ENCODE measurements around the gene RIPPLY1. TPM values are rescaled to one million over a fixed set of nuclear protein-coding genes. Genes with fewer than 3 reads are reported as not detected.

Gene RIPPLY1
- total RNA-seq, 6 donors from 2014 or later, result not detected

GRCh38 chrX:106949366-106949765 lies 46.2 kb upstream of the RIPPLY1 start:
- H3K27me3 ChIP-seq, result no peaks in the 10 kb centered on the region
- H3K4me1 ChIP-seq, result no peaks in the 10 kb centered on the region
- ATAC-seq (ENCODE audit: low FRiP score in 2 of 2) (no peak), DNase-seq (no peak)
- H3K9me3 ChIP-seq, result no peaks in the 10 kb centered on the region
- no peak overlapping the region for H3K27ac ChIP-seq
- TF ChIP-seq POLR2A (IDR thresholded peaks at IDR 0.05) (no peak), POLR2AphosphoS5 (IDR thresholded peaks at IDR 0.05) (no peak), EP300 (IDR thresholded peaks at IDR 0.05) (no peak), CTCF (IDR thresholded peaks at IDR 0.05) (no peak)
- H3K4me3 ChIP-seq, result no peak overlapping the region
- WGBS, 2 donors, result 56 to 88% methylated on average over 1 of the region's 1 CpG
- H3K36me3 ChIP-seq, result no peaks in the 10 kb centered on the region

- no peaks in the 10 kb centered on the region for H3K36me3 ChIP-seq
- TF ChIP-seq POLR2A (IDR thresholded peaks at IDR 0.05) (no peak), EP300 (IDR thresholded peaks at IDR 0.05) (no peak), CTCF (IDR thresholded peaks at IDR 0.05) (no peak), POLR2AphosphoS5 (IDR thresholded peaks at IDR 0.05) (no peak)
- H3K4me1 ChIP-seq, result no peaks in the 10 kb centered on the region
- no peak overlapping the region for H3K4me3 ChIP-seq
- ATAC-seq (ENCODE audit: low FRiP score in 2 of 2), result no peak
- no peaks in the 10 kb centered on the region for H3K9me3 ChIP-seq
- no peaks in the 10 kb centered on the region for H3K27me3 ChIP-seq
- DNase-seq, result no peak
- no peak overlapping the region for H3K27ac ChIP-seq
- 88 to 98% methylated on average over 3 of the region's 3 CpGs for WGBS, 2 donors
Measured at GRCh38 chrX:106948641-106949040, 45.5 kb upstream of the RIPPLY1 start.

- 84 to 85% methylated on average over 3 of the region's 3 CpGs for WGBS, 2 donors
Measured at GRCh38 chrX:106946464-106946863, 43.3 kb upstream of the RIPPLY1 start.

GRCh38 chrX:106940068-106940467 lies 36.9 kb upstream of the RIPPLY1 start:
- H3K36me3 ChIP-seq, result peaks cover 0 to 17% (median 0%) of the 10 kb centered on the region in 4 donors
- H3K27me3 ChIP-seq, result no peaks in the 10 kb centered on the region
- TF ChIP-seq POLR2AphosphoS5 (IDR thresholded peaks at IDR 0.05), result no peak
- TF ChIP-seq EP300 (IDR thresholded peaks at IDR 0.05), result no peak
- no peak for TF ChIP-seq CTCF (IDR thresholded peaks at IDR 0.05)
- no peaks in the 10 kb centered on the region for H3K4me1 ChIP-seq
- ATAC-seq (ENCODE audit: low FRiP score in 2 of 2) (no peak), DNase-seq (no peak)
- WGBS, 2 donors, result 88 to 89% methylated on average over 1 of the region's 1 CpG
- H3K4me3 ChIP-seq, result no peak overlapping the region
- H3K27ac ChIP-seq, result no peak overlapping the region
- H3K9me3 ChIP-seq, result no peaks in the 10 kb centered on the region

More at GRCh38 chrX:106946464-106946863, 43.3 kb upstream of the RIPPLY1 start:
- TF ChIP-seq POLR2AphosphoS5 (IDR thresholded peaks at IDR 0.05), result no peak
- Histone ChIP-seq H3K4me1 (no peaks in the 10 kb centered on the region), H3K27me3 (no peaks in the 10 kb centered on the region), H3K36me3 (peaks cover 0 to 13% (median 0%) of the 10 kb centered on the region in 4 donors), H3K27ac (no peak overlapping the region), H3K4me3 (no peak overlapping the region), H3K9me3 (no peaks in the 10 kb centered on the region)
- no peak for DNase-seq
- ATAC-seq (ENCODE audit: low FRiP score in 2 of 2), result no peak

GRCh38 chrX:106939566-106939965 lies 36.4 kb upstream of the RIPPLY1 start:
- DNase-seq, result no peak
- ATAC-seq (ENCODE audit: low FRiP score in 2 of 2), result no peak
- 83 to 84% methylated on average over 3 of the region's 3 CpGs for WGBS, 2 donors
- Histone ChIP-seq H3K4me3 (no peak overlapping the region), H3K36me3 (peaks cover 0 to 17% (median 0%) of the 10 kb centered on the region in 4 donors), H3K4me1 (no peaks in the 10 kb centered on the region), H3K27me3 (no peaks in the 10 kb centered on the region), H3K27ac (no peak overlapping the region), H3K9me3 (no peaks in the 10 kb centered on the region)
- TF ChIP-seq POLR2A (IDR thresholded peaks at IDR 0.05) (no peak), POLR2AphosphoS5 (IDR thresholded peaks at IDR 0.05) (no peak), EP300 (IDR thresholded peaks at IDR 0.05) (no peak), CTCF (IDR thresholded peaks at IDR 0.05) (no peak)

Data from upper lobe of left lung (tissue), 6 donors.